Small intestine (tissue), 7 donors: Measurements from ENCODE around the gene KIAA0753. TPM values are rescaled to one million over a fixed set of nuclear protein-coding genes. Genes with fewer than 3 reads are reported as not detected.

Experiments
- DNase-seq, 2 donors: peaks; one replicate each; pipeline versions ENCODE4 v3.0.0 to v3.0.0-alpha.2; 2013
- FAIRE-seq: peaks from 2 replicates; lab custom pipeline; 2012; peaks lifted over from hg19 to GRCh38; lab: Jason Lieb, UNC
- H3K27ac ChIP-seq, 3 donors: one replicate each; pipeline ENCODE4 v1.5.1; 2013; ENCODE audit warnings: low read length in 2 of 3, mild to moderate bottlenecking in 2 of 3, control low read depth in 1 of 3, inconsistent platforms in 1 of 3, low read depth in 1 of 3, moderate library complexity in 1 of 3
- H3K27me3 ChIP-seq, 3 donors: one replicate each; pipeline ENCODE4 v1.6.1; 2013; ENCODE audit warnings: low read length in 3 of 3, inconsistent platforms in 1 of 3; ENCODE audit not compliant: control insufficient read depth in 3 of 3, insufficient read depth in 3 of 3
- H3K36me3 ChIP-seq, 3 donors: one replicate each; pipeline ENCODE4 v1.6.1; 2013; ENCODE audit warnings: low read length in 3 of 3, inconsistent platforms in 1 of 3, low read depth in 1 of 3, mild to moderate bottlenecking in 1 of 3, moderate library complexity in 1 of 3; ENCODE audit not compliant: control insufficient read depth in 3 of 3, insufficient read depth in 2 of 3
- H3K4me1 ChIP-seq, 3 donors: one replicate each; pipeline ENCODE4 v1.6.1; 2013; ENCODE audit warnings: low read length in 2 of 3, inconsistent platforms in 1 of 3, low read depth in 1 of 3, mild to moderate bottlenecking in 1 of 3, moderate library complexity in 1 of 3; ENCODE audit not compliant: control insufficient read depth in 3 of 3, insufficient read depth in 2 of 3
- H3K4me3 ChIP-seq, 3 donors: one replicate each; pipeline ENCODE4 v1.5.1; 2013; ENCODE audit warnings: low read length in 3 of 3, control low read depth in 1 of 3, inconsistent platforms in 1 of 3, low read depth in 1 of 3, mild to moderate bottlenecking in 1 of 3, moderate library complexity in 1 of 3
- H3K9me3 ChIP-seq, 2 donors: one replicate each; pipeline ENCODE4 v1.6.1; 2013; ENCODE audit warnings: low read depth in 1 of 2, low read length in 1 of 2; ENCODE audit not compliant: control insufficient read depth in 2 of 2, insufficient read depth in 1 of 2
- WGBS, 3 donors: extraction: QIAGEN DNeasy Blood & Tissue Kit; methylation state at CpG; one replicate each; pipeline ENCODE4 v1.1.7; 2013; 5-methylcytosine and 5-hydroxymethylcytosine counted together
- polyA plus RNA-seq, 4 donors: library from polyadenylated mRNA; stranded (reverse) in 3 of 4; unstranded in 1 of 4; fragments of 200-250 nt in 3 of 4; fragments of 120-200 nt in 1 of 4; gene quantifications; one replicate each; pipeline versions ENCODE4 v1.2.1 to v1.2.3, GENCODE V29; 2013
- donor health status: healthy with polysubstance abuse.
- donor health status: control.
- donor health status: control.
- donor health status: Bipolar disorder and iron deficiency.
- donor health status: healthy.

Gene KIAA0753
- polyA plus RNA-seq, 4 donors, result 3.2 to 14.1 (median 5.8) TPM

DNA sequence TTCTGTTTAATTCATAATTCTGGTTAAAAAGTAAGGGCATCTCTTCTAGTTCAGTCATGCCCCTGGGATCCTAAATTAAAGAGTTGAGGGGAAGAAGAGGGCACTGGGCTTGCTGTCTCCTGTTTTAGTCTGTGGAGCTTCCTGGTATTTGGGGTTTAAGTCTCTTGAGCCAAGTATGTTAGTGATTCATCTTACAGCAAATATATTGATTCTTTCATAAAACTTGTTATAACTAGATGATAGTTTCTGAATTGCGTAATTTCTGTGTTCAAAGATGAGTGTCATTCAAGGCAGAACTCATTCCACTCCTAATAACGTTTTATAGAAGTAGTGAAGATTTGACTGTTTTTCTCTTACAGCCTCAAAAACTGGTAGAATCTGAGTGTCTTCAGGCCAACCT, 2.1 kb upstream of the KIAA0753 start:
- DNase-seq (no peak), FAIRE-seq (no peak)
- 33 to 38% (median 37%) methylated on average over 2 of the region's 2 CpGs for WGBS, 3 donors
- peaks cover 0 to 14% (median 3%) of the 10 kb centered on the region in 3 donors for H3K36me3 ChIP-seq
- H3K27ac ChIP-seq, result no peak overlapping the region
- no peaks in the 10 kb centered on the region for H3K9me3 ChIP-seq
- no peaks in the 10 kb centered on the region for H3K27me3 ChIP-seq
- no peak overlapping the region for H3K4me3 ChIP-seq
- H3K4me1 ChIP-seq, result peaks cover 2 to 11% (median 11%) of the 10 kb centered on the region in 3 donors

GRCh38 chr17:6641247-6641863, 844 bp upstream of the KIAA0753 start:
- no peak for FAIRE-seq
- Histone ChIP-seq H3K9me3 (no peaks in the 10 kb centered on the region), H3K27ac (peak overlapping the region; percentile 84 to 99 (median 92)), H3K4me1 (peaks cover 2 to 11% (median 11%) of the 10 kb centered on the region in 3 donors), H3K36me3 (peaks cover 0 to 5% (median 3%) of the 10 kb centered on the region in 3 donors), H3K4me3 (peak overlapping the region; percentile 74 to 98 (median 87)), H3K27me3 (no peaks in the 10 kb centered on the region)
- DNase-seq, result peak; percentile 81 to 84
- WGBS, 3 donors, result 1 to 2% (median 1%) methylated on average over 20 of the region's 20 CpGs

DNA sequence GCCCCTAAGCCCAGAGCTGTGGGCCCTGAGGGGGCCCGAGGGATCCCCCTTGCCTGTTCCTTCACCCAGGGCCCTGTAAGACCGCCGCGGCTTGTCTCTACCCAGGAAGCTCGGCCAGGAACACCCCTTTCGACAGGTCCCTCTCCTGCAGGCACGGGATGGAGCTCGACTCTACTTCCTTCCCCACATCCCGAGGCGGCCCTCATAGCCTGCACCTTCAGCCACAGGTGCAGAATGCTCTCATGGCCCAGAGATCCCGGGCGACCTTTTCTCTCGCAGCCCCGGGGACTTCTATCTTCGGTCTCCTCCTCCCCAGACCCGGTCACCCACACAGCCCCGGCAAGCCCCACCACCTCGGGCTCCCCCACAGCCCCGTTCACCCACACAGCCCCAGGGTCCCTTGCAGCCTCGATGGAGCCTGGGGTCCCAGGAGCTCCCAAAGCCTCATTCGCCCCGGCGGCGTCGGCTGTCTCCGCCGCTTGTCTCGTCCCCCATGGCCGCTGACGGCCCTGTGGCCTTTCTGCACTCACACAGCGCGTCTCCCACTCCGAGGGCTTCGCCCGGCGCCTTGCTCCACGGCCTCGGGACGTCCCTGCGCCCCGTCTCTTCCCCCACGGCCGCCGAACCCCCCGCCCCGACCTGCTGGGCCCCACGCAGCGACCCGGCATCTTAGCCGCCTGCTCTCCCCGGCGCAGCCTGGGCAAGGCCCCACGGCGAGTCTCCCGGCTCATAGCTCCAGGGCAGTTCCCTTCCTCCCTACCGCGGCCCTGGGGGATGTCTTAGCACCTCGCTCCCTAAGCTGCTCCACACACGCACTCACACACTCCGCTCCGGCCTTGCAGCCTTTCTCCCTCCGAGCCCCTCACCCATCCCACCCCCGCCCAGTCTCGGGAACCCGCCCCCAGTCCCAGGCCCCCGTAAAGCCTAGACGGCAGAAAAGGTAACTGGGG, 650 bp downstream of the KIAA0753 start:
- Histone ChIP-seq H3K4me1 (peaks cover 2 to 11% (median 11%) of the 10 kb centered on the region in 3 donors), H3K27me3 (no peaks in the 10 kb centered on the region), H3K9me3 (no peaks in the 10 kb centered on the region), H3K4me3 (peak overlapping the region; percentile 74 to 98 (median 87)), H3K36me3 (peaks cover 0 to 5% (median 3%) of the 10 kb centered on the region in 3 donors), H3K27ac (peak overlapping the region; percentile 84 to 99 (median 92))
- FAIRE-seq, result no peak
- WGBS, 3 donors, result 0 to 2% (median 1%) methylated on average over 60 to 67 of the region's 67 CpGs
- peak; percentile 44 to 46 for DNase-seq

GRCh38 chr17:6639014-6639585, 1.4 kb downstream of the KIAA0753 start:
- DNase-seq, result no peak
- peaks cover 2 to 11% (median 11%) of the 10 kb centered on the region in 3 donors for H3K4me1 ChIP-seq
- peak overlapping the region in 2 of 3 donors; percentile 87 to 98 for H3K4me3 ChIP-seq
- FAIRE-seq, result no peak
- no peaks in the 10 kb centered on the region for H3K9me3 ChIP-seq
- 13 to 42% (median 15%) methylated on average over 14 to 15 of the region's 15 CpGs for WGBS, 3 donors
- H3K27ac ChIP-seq, result no peak overlapping the region
- H3K27me3 ChIP-seq, result no peaks in the 10 kb centered on the region
- H3K36me3 ChIP-seq, result peaks cover 0 to 4% (median 0%) of the 10 kb centered on the region in 3 donors

- no peak overlapping the region for H3K27ac ChIP-seq
- peaks cover 2 to 11% (median 11%) of the 10 kb centered on the region in 3 donors for H3K4me1 ChIP-seq
- 75 to 78% (median 78%) methylated on average over 23 to 24 of the region's 24 CpGs for WGBS, 3 donors
- no peak overlapping the region for H3K4me3 ChIP-seq
- no peaks in the 10 kb centered on the region for H3K9me3 ChIP-seq
- H3K36me3 ChIP-seq, result peaks cover 0 to 3% (median 0%) of the 10 kb centered on the region in 3 donors
- H3K27me3 ChIP-seq, result no peaks in the 10 kb centered on the region
- DNase-seq (no peak), FAIRE-seq (no peak)
Observed at GRCh38 chr17:6638046-6638908, 2.2 kb downstream of the KIAA0753 start.

GRCh38 chr17:6637458-6637840, 3.1 kb downstream of the KIAA0753 start:
- peaks cover 2 to 3% (median 2%) of the 10 kb centered on the region in 3 donors for H3K36me3 ChIP-seq
- FAIRE-seq, result no peak
- H3K9me3 ChIP-seq, result no peaks in the 10 kb centered on the region
- 86 to 97% (median 95%) methylated on average over 6 of the region's 6 CpGs for WGBS, 3 donors
- no peak overlapping the region for H3K27ac ChIP-seq
- H3K27me3 ChIP-seq, result no peaks in the 10 kb centered on the region
- no peak for DNase-seq
- H3K4me3 ChIP-seq, result no peak overlapping the region
- peaks cover 2 to 11% (median 11%) of the 10 kb centered on the region in 3 donors for H3K4me1 ChIP-seq

DNA sequence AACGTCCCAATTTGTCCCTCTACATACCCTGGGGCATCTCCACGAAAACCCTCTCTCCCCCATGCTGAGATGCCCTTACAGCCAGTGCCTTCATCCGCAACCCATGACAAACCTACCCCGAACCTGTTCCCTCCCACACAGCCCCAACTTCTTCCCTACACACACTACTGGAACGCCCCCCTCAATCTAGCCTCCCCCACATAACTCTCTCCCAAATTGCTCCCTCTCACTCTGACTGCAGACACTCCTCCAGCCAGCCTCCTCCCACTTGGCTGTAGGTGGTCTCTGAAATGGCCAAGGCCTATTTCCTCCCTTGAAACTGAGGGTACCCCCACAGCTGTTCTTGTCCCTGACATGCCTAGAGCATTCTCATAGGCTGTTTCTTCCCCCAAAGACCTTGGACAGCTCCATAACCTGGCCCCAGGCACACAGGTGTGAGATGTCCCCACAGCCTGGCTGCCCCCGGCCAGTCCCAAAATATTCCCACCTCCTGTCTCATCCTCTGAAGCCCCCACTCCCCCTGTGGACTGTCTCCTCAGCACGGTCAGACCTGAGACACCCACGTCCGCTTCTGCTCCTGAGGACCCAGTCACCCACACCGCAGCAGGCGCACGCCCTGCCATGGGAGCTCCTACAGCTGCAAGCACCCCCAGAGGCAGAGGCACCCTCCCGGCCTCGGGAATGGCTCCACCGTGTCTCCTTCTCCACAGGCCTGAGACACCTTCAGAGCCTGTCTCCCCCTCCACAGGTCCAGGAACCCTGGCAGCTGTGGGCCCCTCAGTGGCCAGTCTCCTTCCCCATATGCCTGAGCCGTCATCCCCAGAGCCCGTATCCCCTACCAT, 3.7 kb downstream of the KIAA0753 start:
- 95 to 97% (median 95%) methylated on average over 17 of the region's 17 CpGs for WGBS, 3 donors

More for the DNA sequence above, 3.7 kb downstream of the KIAA0753 start:
- Histone ChIP-seq H3K36me3 (peaks cover 2 to 5% (median 2%) of the 10 kb centered on the region in 3 donors), H3K4me1 (peaks cover 2 to 11% (median 11%) of the 10 kb centered on the region in 3 donors), H3K9me3 (no peaks in the 10 kb centered on the region), H3K27ac (no peak overlapping the region), H3K27me3 (no peaks in the 10 kb centered on the region), H3K4me3 (no peak overlapping the region)
- FAIRE-seq, result no peak
- DNase-seq, result no peak
